Measurements from ENCODE around the gene SLIT1. TPM values are rescaled to one million over a fixed set of nuclear protein-coding genes. Genes with fewer than 3 reads are reported as not detected.

The SLIT1 gene
- total and polyA plus RNA-seq, 2 experiments from 2014 or later = not detected

GRCh38 chr10:97178074-97178473, 7.7 kb downstream of the SLIT1 start:
- WGBS, 2 experiments (ENCODE audit: low coverage in 1 of 2, low lambda C conversion rate in 2 of 2, missing lambda C conversion rate in 2 of 2) = 13 to 20% methylated on average over 5 of the region's 5 CpGs
- Histone ChIP-seq H3K9me3 (ENCODE audit: low read depth) (no peaks in the 10 kb centered on the region), H3K27me3 (replicated peaks; ENCODE audit: insufficient read depth) (peaks cover 47% of the 10 kb centered on the region)

GRCh38 chr10:97176226-97176625, 9.5 kb downstream of the SLIT1 start:
- Histone ChIP-seq H3K9me3 (ENCODE audit: low read depth) (no peaks in the 10 kb centered on the region), H3K79me2 (ENCODE audit: insufficient read depth) (no peaks in the 10 kb centered on the region), H3K9ac (no peak overlapping the region), H3K36me3 (ENCODE audit: low read depth) (no peaks in the 10 kb centered on the region), H3K4me3 (no peak overlapping the region), H3K4me1 (ENCODE audit: insufficient read depth) (no peaks in the 10 kb centered on the region), H4K20me1 (ENCODE audit: insufficient read depth) (no peaks in the 10 kb centered on the region), H3K9me2 (ENCODE audit: insufficient read depth) (no peaks in the 10 kb centered on the region), H3F3A (ENCODE audit: insufficient read depth) (no peaks in the 10 kb centered on the region), H3K4me2 (ENCODE audit: unreplicated experiment) (no peak overlapping the region), H3K27me3 (replicated peaks; ENCODE audit: insufficient read depth) (peaks cover 34% of the 10 kb centered on the region), H3K27ac (no peak overlapping the region), H2AFZ (no peak overlapping the region)
- DNase-seq = no peak
- no peak for TF ChIP-seq EZH2 (IDR thresholded peaks at IDR 0.05; ENCODE audit: insufficient read depth, poor library complexity, severe bottlenecking)
- TF ChIP-seq EZH2phosphoT487 (IDR thresholded peaks at IDR 0.05; ENCODE audit: insufficient read depth, low read depth) = no peak
- in situ Hi-C loops (cut with MboI) = no loop called here
- WGBS, 2 experiments (ENCODE audit: low coverage in 1 of 2, low lambda C conversion rate in 2 of 2, missing lambda C conversion rate in 2 of 2) = 86 to 91% methylated on average over 5 of the region's 5 CpGs

More at GRCh38 chr10:97178074-97178473, 7.7 kb downstream of the SLIT1 start:
- Histone ChIP-seq H3K4me2 (ENCODE audit: unreplicated experiment) (no peak overlapping the region), H3K9ac (no peak overlapping the region), H3F3A (ENCODE audit: insufficient read depth) (no peaks in the 10 kb centered on the region), H3K4me3 (no peak overlapping the region), H4K20me1 (ENCODE audit: insufficient read depth) (no peaks in the 10 kb centered on the region), H3K9me2 (ENCODE audit: insufficient read depth) (no peaks in the 10 kb centered on the region), H3K4me1 (ENCODE audit: insufficient read depth) (no peaks in the 10 kb centered on the region), H2AFZ (no peak overlapping the region), H3K27ac (no peak overlapping the region), H3K79me2 (ENCODE audit: insufficient read depth) (no peaks in the 10 kb centered on the region), H3K36me3 (ENCODE audit: low read depth) (no peaks in the 10 kb centered on the region)
- TF ChIP-seq EZH2 (IDR thresholded peaks at IDR 0.05; ENCODE audit: insufficient read depth, poor library complexity, severe bottlenecking) (no peak), EZH2phosphoT487 (IDR thresholded peaks at IDR 0.05; ENCODE audit: insufficient read depth, low read depth) (no peak)
- in situ Hi-C loops (cut with MboI) = no loop called here
- DNase-seq = no peak

GRCh38 chr10:97175586-97175985, 10.2 kb downstream of the SLIT1 start:
- Histone ChIP-seq H3K27ac (no peak overlapping the region), H3K27me3 (replicated peaks; ENCODE audit: insufficient read depth) (peaks cover 33% of the 10 kb centered on the region), H3K9me3 (ENCODE audit: low read depth) (no peaks in the 10 kb centered on the region), H4K20me1 (ENCODE audit: insufficient read depth) (no peaks in the 10 kb centered on the region), H3K9ac (no peak overlapping the region), H3K4me1 (ENCODE audit: insufficient read depth) (no peaks in the 10 kb centered on the region), H3K79me2 (ENCODE audit: insufficient read depth) (no peaks in the 10 kb centered on the region), H3K36me3 (ENCODE audit: low read depth) (no peaks in the 10 kb centered on the region), H3K4me3 (no peak overlapping the region), H3K9me2 (ENCODE audit: insufficient read depth) (no peaks in the 10 kb centered on the region), H3K4me2 (ENCODE audit: unreplicated experiment) (no peak overlapping the region), H2AFZ (no peak overlapping the region), H3F3A (ENCODE audit: insufficient read depth) (no peaks in the 10 kb centered on the region)
- no peak for DNase-seq
- in situ Hi-C loops (cut with MboI) = no loop called here
- 78 to 81% methylated on average over 4 of the region's 4 CpGs for WGBS, 2 experiments (ENCODE audit: low coverage in 1 of 2, low lambda C conversion rate in 2 of 2, missing lambda C conversion rate in 2 of 2)
- TF ChIP-seq EZH2 (IDR thresholded peaks at IDR 0.05; ENCODE audit: insufficient read depth, poor library complexity, severe bottlenecking) = no peak

DNA sequence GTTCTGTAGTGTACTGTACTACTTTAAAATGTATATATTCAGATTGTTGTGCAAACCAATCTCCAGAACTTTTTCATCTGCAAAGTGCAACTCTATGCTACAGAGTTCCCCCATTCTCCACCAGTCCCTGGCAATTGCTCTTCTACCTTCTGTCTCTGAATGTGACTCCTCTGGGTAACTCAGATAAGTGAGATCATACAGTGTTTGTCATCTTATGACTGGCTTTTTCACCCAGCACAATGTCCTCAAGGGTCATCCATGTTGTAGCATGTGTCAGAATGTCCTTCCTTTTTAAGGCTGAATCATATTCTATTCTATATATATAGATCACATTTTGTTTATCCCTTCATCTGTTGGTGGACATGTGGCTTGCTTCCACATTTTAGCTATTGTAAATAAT, 10.8 kb downstream of the SLIT1 start:
- H3K79me2 ChIP-seq (ENCODE audit: insufficient read depth) = no peaks in the 10 kb centered on the region
- peaks cover 26% of the 10 kb centered on the region for H3K27me3 ChIP-seq (replicated peaks; ENCODE audit: insufficient read depth)
- in situ Hi-C loops (cut with MboI) = no loop called here
- H3K9me3 ChIP-seq (ENCODE audit: low read depth) = no peaks in the 10 kb centered on the region
- DNase-seq = no peak
- no peaks in the 10 kb centered on the region for H4K20me1 ChIP-seq (ENCODE audit: insufficient read depth)
- no peaks in the 10 kb centered on the region for H3F3A ChIP-seq (ENCODE audit: insufficient read depth)
- no peaks in the 10 kb centered on the region for H3K9me2 ChIP-seq (ENCODE audit: insufficient read depth)
- H3K36me3 ChIP-seq (ENCODE audit: low read depth) = no peaks in the 10 kb centered on the region
- no peaks in the 10 kb centered on the region for H3K4me1 ChIP-seq (ENCODE audit: insufficient read depth)
- no peak overlapping the region for H3K4me2 ChIP-seq (ENCODE audit: unreplicated experiment)
- H3K9ac ChIP-seq = no peak overlapping the region
- no peak overlapping the region for H3K27ac ChIP-seq
- TF ChIP-seq EZH2 (IDR thresholded peaks at IDR 0.05; ENCODE audit: insufficient read depth, poor library complexity, severe bottlenecking) (no peak), EZH2phosphoT487 (IDR thresholded peaks at IDR 0.05; ENCODE audit: insufficient read depth, low read depth) (no peak)
- no peak overlapping the region for H3K4me3 ChIP-seq
- no peak overlapping the region for H2AFZ ChIP-seq

GRCh38 chr10:97174276-97174775, 11.4 kb downstream of the SLIT1 start:
- Histone ChIP-seq H3K9me3 (ENCODE audit: low read depth) (no peaks in the 10 kb centered on the region), H2AFZ (no peak overlapping the region), H3K4me3 (no peak overlapping the region), H3K79me2 (ENCODE audit: insufficient read depth) (no peaks in the 10 kb centered on the region), H3K4me2 (ENCODE audit: unreplicated experiment) (no peak overlapping the region), H3K9ac (no peak overlapping the region), H3K27ac (no peak overlapping the region), H3F3A (ENCODE audit: insufficient read depth) (no peaks in the 10 kb centered on the region), H3K27me3 (replicated peaks; ENCODE audit: insufficient read depth) (peaks cover 23% of the 10 kb centered on the region), H4K20me1 (ENCODE audit: insufficient read depth) (no peaks in the 10 kb centered on the region), H3K4me1 (ENCODE audit: insufficient read depth) (no peaks in the 10 kb centered on the region), H3K9me2 (ENCODE audit: insufficient read depth) (no peaks in the 10 kb centered on the region), H3K36me3 (ENCODE audit: low read depth) (no peaks in the 10 kb centered on the region)
- in situ Hi-C loops (cut with MboI) = no loop called here
- no peak for TF ChIP-seq EZH2phosphoT487 (IDR thresholded peaks at IDR 0.05; ENCODE audit: insufficient read depth, low read depth)
- TF ChIP-seq EZH2 (IDR thresholded peaks at IDR 0.05; ENCODE audit: insufficient read depth, poor library complexity, severe bottlenecking) = no peak
- 80 to 85% methylated on average over 5 of the region's 5 CpGs for WGBS, 2 experiments (ENCODE audit: low coverage in 1 of 2, low lambda C conversion rate in 2 of 2, missing lambda C conversion rate in 2 of 2)
- no peak for DNase-seq

All from GM23248 (cell line).